Activated T-cell treated with anti-CD3 and anti-CD28 coated beads, Interleukin-2, amount 50 U/mL, for 1 hour (primary cell): ENCODE results near the gene MFSD8.
A peak's percentile ranks its signal among the peaks of the same experiment; 100 is the strongest.
"Not testable (repeated sequence)": the region's sequence is repeated elsewhere in the genome, so short reads cannot be mapped to it uniquely, and the experiment has no call there.

ENCODE experiments used
- DNase-seq: peaks from one replicate; pipeline ENCODE4 v3.0.0-alpha.2; 2020

The MFSD8 gene

GRCh38 chr4:127965062-127965802 lies at the start of gene MFSD8, which contains the start of gene ABHD18:
Gene MFSD8, minus strand, starts transcription at chr4:127965173. Its CDS starts 40 bp downstream, at chr4:127965133.
Gene ABHD18, plus strand, starts transcription at chr4:127965406. Its CDS starts 17,550 bp downstream, at chr4:127982956.
- DNase-seq: peak; percentile 98

- DNase-seq: no peak
Measured at GRCh38 chr4:128009428-128009827, 44.5 kb upstream of the MFSD8 start.

DNA sequence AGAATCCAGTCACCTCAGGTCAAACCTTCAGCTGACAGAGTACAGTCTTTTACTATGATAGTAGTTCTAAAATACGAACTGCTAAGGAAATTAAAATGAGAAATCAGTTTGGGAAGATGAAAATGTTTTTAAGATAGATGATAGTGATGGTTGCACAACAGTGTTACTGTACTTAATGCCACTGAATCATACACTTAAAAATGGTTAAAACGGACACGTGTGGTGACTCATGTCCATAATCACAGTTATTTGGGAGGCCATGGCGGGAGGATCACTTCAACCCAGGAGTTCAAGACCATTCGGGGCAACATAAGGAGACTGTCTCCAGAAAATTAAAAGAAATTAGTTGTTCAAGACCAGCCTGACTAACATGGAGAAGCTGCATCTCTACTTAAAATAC lies 41.6 kb upstream of the MFSD8 start:
- no peak for DNase-seq

DNA sequence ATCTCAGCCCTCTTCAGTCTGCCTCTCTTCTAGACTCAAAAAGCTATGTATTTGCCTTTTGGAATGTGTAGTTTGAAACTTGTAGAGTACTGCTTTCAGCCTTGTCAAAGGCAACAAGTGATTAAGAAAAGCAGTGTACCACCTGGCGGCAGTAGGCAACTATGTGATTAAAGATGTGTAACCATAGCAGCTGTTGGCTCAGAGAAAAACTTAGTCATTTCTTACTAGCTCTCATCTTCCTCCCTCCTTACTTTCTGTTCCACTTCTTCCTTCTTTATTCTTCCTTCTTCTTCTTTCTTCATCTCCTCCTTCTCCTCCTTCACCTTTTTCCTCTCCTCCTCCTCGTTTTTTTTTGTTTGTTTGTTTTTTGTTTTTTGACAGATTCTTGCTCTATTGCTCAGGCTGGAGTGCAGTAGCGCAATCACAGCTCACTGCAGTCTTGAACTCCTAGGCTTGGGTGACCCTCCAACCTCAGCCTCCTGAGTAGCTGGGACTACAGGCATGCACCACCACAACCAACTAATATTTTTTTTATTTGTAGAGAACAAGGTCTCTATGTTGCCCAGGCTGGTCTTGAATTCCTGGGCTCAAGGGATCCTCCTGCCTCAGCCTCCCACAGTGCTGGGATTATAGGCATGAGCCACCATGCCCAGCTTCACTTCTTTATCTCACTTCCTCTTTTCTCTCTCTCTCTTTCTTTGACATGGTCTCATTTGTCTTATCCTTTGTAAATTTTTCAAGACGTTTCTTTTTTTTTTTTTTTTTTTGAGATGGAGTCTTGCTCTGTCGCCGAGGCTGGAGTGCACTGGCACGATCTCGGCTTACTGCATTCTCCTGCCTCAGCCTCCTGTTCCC lies 32.8 kb upstream of the MFSD8 start:
- DNase-seq: no peak

- not testable (repeated sequence) for DNase-seq
Measured at GRCh38 chr4:127996521-127996920, 31.5 kb upstream of the MFSD8 start.

DNA sequence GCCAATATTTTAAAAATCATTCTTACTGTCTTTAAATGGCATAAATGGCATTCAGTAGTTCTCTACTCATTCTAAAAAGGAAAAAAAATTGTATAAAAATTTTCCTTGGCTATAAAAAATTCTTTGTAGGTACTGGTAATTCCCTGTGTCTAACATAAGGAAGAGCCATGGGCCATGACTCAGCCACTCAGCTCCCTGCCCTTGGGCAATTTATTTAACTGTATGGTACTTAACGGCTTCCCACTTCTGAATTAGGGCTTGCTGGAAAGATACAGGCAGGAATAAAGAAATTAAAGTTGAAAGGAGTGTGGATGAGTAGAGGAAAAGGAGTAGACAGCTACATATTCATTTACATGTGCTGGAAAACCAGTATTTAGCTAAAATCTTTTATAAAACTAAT lies 30.8 kb upstream of the MFSD8 start:
- no peak for DNase-seq

- no peak for DNase-seq
Measured at GRCh38 chr4:127993151-127993550, 28.2 kb upstream of the MFSD8 start.

DNA sequence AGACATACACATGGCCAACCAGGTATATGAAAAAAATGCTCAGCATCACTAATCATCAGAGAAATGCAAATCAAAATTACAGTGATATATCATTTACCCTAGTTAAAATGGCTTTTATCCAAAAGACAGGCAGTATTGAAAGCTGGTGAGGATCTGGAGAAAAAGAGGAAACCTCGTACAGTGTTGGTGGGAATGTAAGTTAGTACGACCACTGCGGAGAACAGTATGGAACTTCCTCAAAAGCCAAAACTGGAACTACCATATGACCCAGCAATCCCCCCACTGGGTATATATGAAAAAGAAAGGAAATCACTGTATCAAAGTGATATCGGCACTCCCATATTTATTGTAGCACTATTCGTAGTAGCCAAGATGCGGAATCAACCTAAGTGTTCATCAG lies 23.7 kb upstream of the MFSD8 start:
- no peak for DNase-seq

- no peak for DNase-seq
Measured at GRCh38 chr4:127985989-127986388, 21.0 kb upstream of the MFSD8 start.

DNA sequence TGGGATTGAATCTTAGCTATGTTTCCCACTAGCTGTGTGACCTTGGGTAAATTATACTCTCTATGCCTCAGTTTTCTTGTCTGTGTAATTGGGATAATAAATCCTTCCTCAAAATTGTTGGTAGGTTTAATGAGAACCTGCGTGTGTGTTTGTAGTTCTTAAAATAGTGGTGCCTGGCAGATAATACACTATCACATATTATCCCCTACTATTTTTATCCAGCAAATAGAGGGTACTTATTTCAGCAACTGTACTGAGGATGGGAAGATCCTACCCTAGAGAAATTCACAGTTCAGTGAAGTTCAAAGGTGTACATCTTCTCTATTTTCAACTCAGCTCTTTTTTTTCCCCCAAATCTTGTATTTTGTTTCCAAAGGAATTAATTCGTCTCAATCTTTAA lies 17.5 kb upstream of the MFSD8 start:
- DNase-seq: no peak

- no peak for DNase-seq
Measured at GRCh38 chr4:127978930-127979329, 14.0 kb upstream of the MFSD8 start.

DNA sequence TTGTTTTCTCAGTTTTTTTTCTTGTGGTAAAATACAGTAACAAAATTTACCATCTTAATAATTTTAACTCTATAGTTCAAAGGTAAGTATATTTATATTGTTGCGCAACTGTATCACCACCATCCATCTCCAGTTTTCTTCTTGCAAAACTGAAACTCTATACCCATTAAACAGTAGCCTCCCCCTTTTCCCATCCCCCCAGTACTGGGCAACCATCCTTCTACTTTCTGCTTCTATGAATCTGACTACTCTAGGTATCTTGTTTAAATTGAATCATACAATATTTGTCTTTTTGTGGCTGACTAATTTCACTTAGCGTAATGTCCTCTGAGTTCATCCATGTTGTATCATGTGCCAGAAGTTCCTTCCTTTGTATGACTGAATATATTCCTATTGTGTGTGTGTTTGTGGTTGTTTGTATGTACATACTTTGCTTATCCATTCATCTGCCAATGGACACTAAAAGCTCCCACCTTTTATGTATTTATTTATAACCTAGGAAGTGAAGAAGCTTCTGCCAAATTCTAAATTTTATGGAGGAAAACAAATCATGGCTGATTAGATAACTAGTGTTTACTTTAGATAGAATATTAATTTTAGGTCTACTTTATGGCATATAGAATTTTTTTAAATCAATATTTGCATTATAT lies 10.3 kb upstream of the MFSD8 start:
- DNase-seq: no peak

- not testable (repeated sequence) for DNase-seq
Measured at GRCh38 chr4:127970925-127971324, 6.0 kb upstream of the MFSD8 start.

- no peak for DNase-seq
Measured at GRCh38 chr4:127968586-127968985, 3.6 kb upstream of the MFSD8 start.

GRCh38 chr4:127967141-127967775 lies 2.3 kb upstream of the MFSD8 start:
- DNase-seq: no peak

DNA sequence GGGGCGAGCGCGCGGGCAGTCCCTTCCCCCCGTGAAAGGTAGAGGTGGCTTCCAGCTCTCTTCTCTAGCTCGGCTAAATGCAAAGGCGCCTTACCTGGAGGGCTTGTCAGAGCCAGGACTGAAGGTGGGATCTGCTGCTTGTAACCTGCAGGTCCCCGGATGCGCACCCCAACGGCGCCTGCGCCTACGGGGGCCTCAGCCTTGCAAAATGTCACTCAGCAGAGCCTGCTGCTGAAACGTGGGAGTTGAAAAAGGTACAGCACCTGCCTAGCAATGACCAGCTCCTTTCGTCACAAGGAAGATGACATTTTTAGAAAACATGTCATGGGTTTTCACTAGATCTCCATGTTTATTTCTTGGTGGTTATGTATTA lies 816 bp upstream of the MFSD8 start:
- DNase-seq: peak; percentile 69

DNA sequence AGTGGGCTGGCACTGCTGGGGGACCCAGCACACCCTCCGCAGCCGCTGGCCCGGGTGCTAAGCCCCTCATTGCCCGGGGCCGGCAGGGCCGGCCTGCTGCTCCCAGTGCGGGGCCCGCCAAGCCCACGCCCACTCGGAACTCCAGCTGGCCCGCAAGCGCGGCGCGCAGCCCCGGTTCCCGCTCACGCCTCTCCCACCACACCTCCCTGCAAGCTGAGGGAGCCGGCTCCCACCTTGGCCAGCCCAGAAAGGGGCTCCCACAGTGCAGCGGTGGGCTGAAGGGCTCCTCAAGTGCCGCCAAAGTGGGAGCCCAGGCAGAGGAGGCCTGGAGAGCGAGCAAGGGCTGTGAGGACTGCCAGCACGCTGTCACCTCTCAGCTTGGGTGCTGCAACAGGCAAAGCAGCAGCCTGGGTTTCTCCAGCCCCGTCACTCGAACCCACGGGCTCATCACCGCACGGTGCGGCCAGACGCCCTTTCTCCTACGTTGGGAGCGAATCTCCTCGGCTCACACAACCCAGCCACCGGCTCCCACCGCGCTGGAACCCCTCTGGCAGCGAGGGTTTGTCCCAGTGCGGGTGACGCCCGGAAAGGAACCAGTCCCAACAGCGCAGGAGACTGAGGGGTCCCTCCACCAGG lies 429 bp downstream of the MFSD8 start:
- DNase-seq: not testable (repeated sequence)

DNA sequence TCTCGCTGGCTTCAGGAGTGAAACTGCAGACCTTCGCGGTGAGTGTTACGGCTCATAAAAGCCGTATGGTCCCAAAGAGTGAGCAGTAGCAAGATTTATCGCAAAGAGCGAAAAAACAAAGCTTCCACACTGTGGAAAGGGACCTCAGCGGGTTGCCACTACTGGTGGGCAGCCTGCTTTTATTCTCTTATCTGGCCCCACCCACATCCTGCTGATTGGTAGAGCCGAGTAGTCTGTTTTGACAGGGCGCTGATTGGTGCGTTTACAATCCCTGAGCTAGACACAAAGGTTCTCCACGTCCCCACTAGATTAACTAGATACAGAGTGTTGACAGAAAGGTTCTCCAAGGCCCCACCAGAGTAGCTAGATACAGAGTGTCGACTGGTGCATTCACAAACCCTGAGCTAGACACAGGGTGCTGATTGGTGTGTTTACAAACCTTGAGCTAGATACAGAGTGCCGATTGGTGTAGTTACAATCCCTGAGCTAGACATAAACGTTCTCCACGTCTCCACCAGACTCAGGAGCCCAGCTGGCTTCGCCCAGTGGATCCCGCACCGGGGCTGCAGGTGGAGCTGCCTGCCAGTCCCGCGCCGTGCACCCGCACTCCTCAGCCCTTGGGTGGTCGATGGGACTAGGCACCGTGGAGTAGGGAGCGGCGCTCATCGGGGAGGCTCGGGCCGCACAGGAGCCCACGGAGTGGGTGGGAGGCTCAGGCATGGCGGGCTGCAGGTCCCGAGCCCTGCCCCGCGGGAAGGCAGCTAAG lies 1.2 kb downstream of the MFSD8 start:
- DNase-seq: peak; percentile 23

GRCh38 chr4:127959794-127960193 lies 5.2 kb downstream of the MFSD8 start:
- no peak for DNase-seq

DNA sequence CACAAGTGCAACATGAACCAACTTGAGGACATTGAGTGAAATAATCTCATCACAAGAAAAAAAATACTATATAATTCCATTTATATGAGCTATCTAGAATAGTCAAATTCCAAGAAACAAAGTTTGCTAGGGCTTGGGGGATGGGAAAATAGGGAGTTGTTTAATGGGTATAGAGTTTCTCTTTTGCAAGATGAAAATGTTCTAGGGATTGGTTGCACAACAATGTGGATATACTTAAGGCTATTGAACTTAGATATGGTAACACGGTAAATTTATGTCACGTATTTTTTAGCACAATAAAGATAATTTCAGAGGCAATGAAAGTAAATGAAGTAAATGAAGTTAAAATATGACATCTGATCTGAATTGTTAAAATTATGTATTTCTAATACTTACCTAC lies 7.9 kb downstream of the MFSD8 start:
- no peak for DNase-seq

DNA sequence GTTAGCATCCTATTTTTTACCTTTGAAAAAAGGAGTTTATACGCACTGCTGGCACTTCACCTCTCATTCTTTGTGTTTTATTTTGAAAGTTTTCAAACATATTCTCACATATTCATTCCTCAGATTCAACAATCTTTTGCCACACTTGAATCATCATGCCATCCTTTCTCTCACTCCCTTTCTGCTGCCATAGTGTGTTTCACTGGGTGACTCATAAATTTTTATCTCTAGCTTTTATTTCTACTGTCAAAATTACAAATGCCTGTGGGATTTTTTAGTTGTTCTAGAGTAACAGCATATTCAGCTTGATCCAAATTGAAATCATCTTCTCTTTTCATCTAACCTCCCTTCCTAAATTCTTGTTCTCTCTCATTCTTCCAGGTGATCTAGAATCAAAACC lies 28.0 kb downstream of the MFSD8 start:
- DNase-seq: no peak

- DNase-seq: not testable (repeated sequence)
Measured at GRCh38 chr4:127931836-127932235, 33.1 kb downstream of the MFSD8 start.
